Fibroblast of mammary gland (primary cell): ENCODE data around the gene PRRT4.

Experiments used
- DNase-seq: peaks from one replicate; pipeline ENCODE4 v3.0.0-alpha.2; 2010; ENCODE audit warnings: low read depth
- H3K4me3 ChIP-seq: 2 replicates; pipeline ENCODE4 v1.5.1; 2011; ENCODE audit warnings: low read depth, mild to moderate bottlenecking, low read length, moderate library complexity; ENCODE audit not compliant: control insufficient read depth
- TF ChIP-seq, protein P1 (sequence below): conservative IDR thresholded peaks from 2 replicates; pipeline ENCODE4 v1.5.1; 2011; ENCODE audit warnings: low read depth, low read length, inconsistent platforms; ENCODE audit not compliant: control insufficient read depth, insufficient read depth

Gene PRRT4

DNA sequence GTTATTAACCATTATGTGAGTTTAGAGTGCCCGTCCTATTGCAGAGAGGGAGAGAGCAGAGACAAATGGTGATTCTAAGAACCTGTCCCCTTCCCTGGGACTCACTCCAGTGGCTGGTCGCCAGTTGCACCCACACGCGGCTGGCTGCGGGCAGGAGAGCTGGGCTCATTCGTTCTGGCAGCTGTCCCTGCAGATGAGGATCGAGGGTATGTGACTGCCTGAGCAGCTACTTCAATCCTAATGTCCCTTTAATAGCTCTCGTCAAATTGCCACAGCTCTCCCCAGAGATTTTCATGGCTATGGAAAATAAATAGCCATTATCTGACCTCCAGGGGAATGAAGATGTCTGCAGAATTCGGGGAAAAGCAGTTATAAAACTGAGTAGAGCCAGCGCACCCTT lies 59.4 kb downstream of the PRRT4 start:
- TF ChIP-seq, protein P1, sequence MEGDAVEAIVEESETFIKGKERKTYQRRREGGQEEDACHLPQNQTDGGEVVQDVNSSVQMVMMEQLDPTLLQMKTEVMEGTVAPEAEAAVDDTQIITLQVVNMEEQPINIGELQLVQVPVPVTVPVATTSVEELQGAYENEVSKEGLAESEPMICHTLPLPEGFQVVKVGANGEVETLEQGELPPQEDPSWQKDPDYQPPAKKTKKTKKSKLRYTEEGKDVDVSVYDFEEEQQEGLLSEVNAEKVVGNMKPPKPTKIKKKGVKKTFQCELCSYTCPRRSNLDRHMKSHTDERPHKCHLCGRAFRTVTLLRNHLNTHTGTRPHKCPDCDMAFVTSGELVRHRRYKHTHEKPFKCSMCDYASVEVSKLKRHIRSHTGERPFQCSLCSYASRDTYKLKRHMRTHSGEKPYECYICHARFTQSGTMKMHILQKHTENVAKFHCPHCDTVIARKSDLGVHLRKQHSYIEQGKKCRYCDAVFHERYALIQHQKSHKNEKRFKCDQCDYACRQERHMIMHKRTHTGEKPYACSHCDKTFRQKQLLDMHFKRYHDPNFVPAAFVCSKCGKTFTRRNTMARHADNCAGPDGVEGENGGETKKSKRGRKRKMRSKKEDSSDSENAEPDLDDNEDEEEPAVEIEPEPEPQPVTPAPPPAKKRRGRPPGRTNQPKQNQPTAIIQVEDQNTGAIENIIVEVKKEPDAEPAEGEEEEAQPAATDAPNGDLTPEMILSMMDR, result no peak
- no peak overlapping the region for H3K4me3 ChIP-seq
- DNase-seq, result no peak
